CD4-positive, alpha-beta T cell treated with Interferon gamma for 1 hour (primary cell): ENCODE measurements around the gene PDE6B.
"Not testable (repeated sequence)": the region's sequence is repeated elsewhere in the genome, so short reads cannot be mapped to it uniquely, and the experiment has no call there.

Experiments
- DNase-seq: peaks from one replicate; pipeline ENCODE4 v3.0.0-alpha.2; 2020

The PDE6B gene

DNA sequence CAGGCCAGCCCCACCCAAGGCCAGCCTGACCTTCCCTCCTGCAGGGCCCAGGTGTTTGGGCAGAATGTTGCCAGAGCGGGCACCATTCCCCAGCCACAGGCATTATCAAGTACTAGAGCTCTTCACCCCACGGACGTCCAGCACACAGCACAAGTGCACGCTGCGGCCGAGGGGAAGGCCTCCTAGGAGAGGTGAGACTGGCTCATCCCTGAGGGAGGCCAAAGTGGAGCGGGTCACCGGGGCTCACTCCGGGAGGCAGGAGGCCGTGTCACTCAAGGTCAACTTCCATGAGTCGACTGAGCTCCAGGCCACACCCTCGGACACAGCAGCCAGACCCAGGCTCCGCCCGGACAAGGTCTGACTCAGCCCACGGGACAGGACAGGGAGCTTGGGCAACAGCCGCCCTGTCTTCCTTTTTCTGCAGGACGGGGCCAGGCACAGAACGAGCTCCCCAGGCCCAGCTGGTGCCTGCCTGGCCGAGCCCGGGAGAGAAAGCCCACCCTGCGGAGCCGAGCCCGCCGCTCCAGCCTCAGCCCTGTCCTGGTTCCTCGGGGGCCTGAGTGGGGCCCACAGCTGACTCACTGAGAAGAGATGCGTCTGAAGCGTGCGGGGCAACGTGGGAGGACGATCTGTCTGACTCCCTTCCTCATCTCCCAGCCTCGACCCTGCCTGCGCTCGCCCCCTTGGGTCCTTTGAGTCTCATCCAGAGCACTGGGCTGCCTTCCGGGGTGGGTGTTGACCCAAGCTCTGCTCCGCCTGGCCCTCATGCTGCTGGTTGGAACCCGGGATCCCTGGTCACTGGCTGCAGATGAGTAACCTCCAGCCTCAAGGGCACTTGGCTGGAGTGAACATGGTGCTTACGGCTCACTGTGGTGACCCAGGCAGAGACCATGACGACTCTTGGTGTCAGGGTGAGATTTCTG, 61.9 kb downstream of the PDE6B start:
- peak; percentile 76 for DNase-seq

DNA sequence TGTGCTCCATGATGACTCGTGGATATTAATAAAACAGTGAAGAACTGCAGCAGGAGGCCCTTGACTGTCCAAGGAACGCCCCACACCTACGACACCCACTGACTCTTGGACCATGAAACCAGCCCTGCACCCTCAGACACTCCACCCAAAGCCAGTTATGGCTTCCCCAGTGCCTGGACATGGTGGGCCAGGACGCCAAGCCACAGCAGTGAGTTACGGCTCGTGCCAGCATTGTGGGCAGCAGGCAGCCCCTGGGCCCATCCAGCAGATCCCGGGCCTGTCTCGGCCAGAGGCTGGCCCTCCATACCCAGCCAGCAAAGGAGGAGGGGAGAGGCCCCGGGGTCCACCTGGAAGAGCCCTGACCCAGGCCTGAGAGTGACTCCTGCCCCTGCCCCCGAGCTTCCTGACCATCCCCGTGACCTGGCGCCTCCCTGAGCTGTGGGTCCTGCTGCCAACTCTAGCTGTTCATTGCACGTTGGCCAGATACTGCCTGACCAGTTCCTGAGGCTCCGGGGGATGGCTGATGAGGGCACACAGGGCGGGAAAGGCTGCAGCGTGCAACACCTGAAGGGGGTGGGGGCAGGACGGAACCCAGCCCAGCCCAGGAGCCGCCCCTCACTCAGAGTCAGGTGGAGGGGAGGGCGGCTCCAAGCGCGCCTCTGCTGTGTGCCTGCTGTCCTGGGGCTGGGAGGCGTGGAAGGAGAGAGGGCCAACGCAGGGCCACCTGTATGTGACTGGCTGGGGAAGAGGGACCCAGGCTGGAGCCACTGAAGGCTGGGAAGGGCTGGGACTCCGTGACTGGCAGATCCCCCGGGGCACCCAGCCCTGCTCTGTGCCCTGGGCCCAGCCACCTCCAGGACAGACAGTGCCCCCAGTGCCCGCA, 62.8 kb downstream of the PDE6B start:
- no peak for DNase-seq

DNA sequence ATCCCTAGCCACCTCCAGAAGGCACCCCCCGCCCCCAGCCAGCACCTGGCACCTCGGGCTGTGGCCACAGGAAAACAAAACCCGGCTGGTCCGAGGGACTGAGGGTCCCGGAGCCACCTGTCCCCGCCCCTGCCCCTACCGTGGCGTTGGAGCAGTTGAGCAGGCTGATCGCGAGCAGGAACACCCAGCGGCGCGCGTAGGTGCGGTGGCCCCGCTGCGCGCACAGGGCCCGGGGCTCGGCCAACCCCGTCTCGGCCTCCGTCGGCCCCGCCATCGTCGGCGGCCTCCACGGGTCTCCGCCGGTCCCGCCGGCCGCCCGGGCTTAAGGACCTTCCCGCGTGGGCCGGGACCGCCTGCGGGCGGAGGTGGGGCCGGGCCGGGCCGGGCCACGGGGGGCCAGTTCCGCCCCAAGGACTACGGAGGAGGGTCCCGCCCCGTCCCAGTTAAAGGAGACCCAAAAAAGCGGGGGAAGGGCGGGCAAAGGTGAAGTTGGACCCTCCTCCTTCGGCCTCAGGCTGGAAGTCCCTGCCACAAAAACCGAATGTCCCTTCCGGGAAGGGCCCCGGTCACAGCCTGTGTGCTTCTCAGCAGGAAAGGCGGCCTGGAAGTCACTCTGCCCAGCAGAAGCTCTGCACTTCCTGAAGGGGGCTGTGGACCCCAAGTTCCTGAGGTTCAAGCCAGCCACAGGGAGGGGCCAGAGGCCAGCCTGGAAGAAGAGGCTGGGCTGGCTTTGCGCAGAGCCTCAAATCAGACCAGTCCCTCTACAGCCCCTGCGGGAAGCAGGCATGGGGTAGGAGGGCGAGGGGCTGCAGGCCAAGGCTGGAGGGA, 63.7 kb downstream of the PDE6B start, which contains the start of gene SLC49A3:
TSS of gene SLC49A3 (minus strand) at position 298 of the 828 bp plus-strand sequence. CDS start at position 274, 24 bp downstream.
- peak; percentile 22 for DNase-seq

DNA sequence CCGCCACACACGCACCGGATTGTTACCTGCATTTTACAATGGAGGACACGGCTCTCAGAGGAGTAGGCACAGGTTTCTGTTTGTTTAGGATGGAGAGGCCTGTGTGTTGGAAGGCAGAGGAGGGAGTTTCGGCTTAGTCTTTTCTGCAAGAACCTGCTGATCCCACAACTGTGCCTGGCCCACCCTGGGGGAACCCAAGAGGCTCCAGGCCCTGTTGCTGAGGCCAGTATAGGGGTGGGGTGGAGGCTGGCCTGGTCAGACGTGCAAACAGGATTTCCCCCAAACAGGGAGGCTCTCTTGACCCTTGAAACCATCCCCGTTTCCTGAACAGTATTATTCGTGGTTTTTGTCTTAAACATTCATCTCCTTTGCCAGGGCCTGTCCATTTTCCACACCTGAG, 64.3 kb downstream of the PDE6B start:
- no peak for DNase-seq

DNA sequence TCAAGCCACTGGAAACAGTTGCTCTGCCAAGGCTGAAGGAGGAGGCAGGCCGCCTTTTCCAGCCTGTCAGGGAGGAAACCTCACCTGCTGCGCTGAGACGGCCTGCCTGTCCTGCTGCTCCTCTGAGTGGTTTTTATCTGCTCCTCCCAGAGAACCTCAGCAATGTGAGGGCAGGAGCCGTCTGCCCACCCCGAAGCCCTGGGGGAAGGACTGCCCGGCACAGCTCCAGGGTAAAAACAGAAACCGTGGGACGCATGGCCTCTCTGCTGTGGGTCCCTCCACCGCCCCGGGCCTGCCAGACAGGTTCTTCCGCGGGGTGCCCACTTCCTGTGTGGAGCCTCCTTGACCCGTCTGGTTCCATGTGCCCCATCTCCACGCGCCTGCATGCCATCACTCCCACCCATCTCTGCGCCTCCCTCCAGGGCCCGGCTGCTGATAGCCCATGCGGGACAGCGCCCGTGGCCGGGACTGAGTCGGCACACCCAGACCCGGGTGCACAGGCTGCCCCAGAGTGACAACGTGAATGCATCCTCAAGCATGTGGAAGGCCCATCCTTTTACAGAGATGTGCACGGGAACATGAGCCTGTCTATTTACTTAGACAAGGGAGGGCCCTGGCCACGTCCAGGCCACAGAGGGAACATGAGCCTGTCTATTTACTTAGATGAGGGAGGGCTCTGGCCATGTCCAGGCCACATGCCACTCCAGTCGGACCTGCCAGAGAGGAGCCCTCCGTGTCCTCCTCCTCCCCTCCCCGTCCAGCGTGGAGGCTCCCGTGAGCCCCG, 67.6 kb downstream of the PDE6B start:
- no peak for DNase-seq

DNA sequence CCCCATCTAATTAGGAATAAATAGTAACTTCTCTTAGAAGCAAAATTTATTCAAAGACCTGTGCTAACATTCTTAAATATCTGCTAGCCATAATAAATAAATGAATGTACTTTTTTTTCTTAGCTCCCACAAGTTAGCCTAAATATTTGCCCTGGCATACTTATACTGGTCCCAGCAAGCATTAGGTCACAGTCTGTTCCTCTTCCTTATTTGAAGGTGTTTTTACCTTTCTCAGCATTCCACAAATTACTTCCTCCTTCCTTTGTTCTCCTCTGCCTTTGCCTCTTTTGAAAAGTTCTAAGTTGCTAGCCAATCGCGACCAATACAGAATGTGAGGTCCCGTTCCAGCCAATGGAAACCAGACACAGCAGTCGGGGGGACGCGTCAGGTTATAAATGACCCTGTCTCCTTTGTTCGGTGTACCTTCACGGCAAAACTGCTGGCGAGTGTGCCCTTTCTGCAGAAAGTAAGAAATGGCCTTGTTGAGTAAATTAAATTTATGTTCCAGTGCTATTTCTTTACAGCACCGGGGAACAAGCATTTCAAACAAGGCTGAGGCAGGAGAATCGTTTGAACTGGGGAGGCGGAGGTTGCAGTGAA, 69.1 kb downstream of the PDE6B start:
- not testable (repeated sequence) for DNase-seq

DNA sequence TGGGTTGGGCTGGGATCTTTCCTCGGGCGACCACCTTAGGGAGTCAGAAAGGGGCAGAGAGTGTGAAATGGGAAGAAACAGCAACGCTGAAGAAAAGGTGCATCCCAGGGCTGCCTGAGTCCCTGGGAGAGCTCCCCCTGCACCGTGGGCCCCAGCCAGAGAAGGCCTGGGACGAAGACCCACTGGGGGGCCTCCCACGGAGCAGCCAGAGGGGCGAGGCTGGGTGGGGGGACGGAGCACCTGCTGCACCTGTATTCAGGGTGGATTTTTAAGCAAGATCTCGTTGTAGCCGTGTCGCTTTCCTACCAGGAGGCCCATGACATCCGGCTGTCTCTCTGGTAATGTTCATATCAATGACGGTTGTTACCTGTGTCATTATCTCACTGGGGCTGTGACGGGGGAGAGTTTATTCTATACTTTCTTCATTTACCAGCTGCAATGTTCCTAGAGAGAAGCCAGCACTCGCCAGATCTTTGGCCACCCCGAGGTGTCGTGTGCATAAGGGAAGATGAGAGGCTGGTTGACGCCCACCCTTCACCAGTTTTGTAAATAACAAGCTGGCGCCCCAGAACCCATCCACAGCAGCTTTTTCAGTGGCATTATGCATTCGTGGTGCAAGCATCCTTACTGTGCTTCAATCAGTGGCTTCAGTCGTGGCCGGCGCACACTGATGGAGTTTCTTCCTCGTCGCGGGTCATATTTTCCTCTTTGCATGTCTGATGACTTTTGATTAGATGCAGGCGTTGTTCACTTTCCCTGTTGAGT, 74.6 kb downstream of the PDE6B start:
- no peak for DNase-seq

DNA sequence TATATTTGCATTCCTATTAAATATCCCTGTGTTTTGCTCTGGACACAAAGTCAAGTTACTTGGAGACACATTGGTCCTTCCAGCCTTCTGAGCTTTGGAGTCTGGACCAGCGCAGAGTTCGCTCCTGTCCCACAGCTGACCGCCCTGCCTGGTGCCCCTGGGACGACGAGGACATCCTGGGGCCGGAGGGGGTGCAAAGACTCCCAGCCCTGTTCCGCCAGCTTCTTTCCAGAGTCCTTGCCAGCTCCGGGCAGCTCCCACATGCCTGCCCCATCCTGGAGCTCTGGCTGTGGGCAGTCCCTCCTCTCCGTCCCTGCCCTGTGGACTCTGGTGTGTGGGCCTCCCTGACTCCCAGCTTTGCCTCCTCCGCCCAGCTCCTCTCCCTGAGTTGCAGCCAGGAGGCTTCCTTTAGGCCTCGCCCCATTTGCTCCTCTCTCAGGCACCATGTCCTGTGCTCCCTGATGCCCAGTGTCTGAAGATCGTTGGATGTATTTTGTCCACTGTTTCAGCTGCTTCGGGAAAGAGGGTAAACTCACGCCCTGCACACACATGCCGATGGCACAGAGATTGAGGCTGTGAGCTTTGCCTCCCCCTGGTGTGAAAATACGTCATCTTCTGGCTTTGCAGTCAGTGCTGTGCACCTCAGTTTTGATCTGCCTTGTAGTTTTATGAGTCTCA, 75.4 kb downstream of the PDE6B start:
- no peak for DNase-seq

DNA sequence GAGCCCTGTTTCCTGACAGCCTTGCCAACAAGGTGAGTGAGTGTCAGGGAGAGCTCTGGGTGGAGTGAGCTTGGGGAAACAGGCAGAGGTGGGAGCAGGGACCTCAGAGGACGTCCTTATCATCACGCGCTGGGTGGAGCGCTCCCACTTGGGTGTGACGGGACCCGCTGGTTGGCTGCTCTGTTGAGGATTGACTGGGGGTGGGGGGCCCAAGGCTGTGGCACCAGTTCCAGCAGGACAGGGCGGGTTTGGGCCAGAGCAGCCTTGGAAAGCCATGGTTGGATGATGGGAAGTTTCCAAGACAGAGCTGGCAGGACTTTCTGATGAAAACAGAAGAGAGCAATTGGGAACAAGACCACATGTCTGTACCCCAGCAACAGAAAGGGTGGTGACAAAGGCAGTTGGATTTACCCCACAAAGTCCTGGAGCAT, 77.3 kb downstream of the PDE6B start:
- DNase-seq: no peak

DNA sequence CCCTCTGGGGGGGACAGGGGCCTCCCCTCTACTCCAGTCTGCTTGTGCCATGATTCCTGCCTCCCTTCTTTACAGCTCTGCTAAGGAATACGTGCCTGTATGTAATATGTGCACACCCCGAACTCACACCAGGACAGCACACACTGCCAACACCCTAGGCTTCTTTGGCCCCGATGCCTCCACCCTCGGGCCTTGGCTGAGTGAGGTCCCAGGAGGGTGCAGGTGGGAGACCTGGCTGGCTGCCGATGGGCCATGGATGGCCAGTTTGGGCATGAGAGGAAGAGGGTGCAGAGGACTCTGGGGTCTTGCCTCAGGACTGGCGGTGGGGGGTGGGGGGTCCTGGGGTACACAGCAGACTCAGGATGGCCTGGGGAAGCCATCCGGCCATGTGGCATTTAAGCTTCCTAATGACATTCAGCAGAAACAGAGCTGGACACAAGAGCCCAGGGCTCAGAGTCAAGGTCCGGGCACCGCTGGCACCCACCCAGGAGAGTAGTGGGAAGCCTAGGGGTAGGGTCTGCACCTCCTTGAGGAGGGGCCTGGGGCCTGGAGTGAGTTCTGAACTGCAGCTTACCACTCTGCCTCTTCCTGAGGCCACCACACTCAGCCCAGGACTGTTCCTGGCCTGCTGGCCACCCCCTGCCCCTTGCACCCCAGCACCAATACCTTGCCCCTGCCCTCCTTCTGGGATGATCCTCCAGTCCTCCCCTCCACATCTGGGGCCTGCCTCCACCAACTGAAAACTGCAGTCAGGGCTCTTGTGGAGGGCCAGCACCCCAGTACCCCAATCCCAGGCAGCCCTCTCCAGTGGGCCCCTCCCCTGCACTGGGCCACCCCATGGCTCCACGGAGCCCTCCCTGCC, 78.2 kb downstream of the PDE6B start:
- DNase-seq: no peak

DNA sequence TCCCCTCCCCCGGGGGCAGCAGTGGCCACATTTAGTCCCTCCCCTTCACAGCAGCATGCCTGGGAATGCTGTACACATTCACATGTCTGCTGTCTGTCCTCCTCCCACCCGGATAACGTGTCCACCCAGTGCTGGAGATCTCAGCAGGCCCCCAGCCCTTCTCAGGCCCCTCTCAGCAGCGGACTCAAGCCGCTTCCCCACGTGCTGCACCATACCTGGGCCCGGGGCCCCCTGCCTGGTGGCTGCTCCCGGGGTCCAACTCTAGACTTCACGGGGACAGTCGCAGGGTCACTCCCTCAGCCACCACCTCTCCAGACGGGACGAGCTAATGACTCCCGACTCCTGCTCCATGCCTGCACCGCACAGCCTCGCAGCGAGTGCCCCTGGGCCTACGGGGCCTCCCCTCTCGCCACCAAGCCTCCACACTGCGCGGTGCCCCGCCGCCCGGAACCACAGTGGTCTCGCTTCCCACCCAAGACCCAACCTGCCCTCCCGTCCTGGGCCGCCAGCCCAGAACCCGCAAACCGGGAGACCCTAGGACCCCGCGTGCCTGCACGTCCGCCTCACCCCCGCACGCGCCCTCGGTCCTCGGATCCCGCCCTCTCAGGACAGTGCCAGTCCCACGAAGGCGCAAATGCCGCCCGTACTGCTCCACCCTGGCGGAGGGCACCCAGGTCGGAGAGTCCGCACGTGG, 79.0 kb downstream of the PDE6B start:
- DNase-seq: no peak

DNA sequence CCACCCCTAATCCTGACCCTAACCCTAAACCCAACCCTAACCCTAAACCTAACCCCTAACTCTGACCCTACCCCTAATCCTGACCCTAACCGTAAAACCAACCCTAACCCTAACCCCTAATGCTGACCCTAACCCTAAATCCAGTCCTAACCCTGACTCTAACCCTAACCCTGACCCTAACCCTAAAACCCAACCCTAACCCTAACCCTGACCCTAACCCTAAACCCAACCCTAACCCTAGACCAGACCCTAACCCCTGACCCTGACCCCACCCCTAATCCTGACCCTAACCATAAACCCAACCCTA, 79.6 kb downstream of the PDE6B start:
- no peak for DNase-seq

DNA sequence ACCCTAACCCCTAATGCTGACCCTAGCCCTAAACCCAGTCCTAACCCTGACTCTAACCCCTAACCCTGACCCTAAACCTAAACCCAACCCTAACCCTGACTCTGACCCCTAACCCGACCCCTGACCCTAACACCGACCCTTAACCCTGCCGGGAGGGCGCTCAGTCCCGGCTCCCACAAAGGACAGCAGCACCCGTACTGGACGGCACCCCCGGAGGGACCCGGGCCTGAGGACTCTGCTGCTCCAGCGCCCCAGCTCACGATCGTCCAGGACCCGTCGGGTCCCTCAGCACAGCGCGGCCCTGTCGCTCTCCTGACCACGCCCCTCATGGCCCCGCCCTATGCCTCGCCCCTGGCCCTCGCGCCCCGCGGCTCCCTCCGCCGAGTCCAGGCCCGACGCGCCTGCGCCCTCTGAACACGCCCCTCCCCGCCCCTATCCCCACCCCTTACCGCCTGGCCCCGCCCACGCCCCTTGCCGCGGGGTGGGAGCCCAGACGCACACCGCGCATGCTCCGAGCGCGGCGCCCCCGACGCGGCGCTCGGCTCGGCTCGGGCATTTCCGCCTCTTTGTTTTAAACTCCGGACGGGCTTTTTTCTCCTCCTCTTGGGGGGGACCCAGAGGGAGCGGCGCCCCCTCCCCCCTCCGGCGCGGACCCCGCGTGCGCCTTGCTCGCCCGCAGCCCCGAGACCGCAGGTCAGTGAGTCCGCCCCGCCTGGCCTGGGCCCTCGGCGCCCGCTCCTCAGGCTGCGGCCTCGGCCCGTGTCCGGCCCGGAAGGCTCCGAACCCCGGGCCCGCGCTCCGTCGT, 80.1 kb downstream of the PDE6B start, which contains the start of gene PCGF3:
TSS of gene PCGF3 (plus strand) at position 555 of the 805 bp plus-strand sequence. CDS start 27,849 bp downstream, outside the sequence.
- DNase-seq: peak; percentile 95

DNA sequence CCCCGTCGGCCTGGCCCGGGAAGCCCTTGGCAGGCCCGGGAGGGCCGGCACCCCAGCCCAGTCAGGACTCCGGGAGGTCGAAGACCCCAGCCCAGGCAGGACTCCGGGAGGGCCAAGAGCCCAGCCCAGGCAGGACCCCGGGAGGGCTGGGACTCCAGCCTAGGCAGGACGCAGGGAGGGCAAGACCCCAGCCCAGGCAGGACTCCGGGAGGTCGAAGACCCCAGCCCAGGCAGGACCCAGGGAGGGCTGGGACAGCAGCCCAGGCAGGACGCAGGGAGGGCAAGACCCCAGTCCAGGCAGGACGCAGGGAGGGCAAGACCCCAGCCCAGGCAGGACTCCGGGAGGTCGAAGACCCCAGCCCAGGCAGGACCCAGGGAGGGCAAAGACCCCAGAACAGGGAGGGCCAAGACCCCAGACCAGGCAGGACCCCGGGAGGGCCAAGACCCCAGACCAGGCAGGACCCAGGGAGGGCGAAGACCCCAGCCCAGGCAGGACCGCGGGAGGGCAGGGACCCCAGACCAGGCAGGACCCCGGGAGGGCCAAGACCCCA, 80.8 kb downstream of the PDE6B start:
- not testable (repeated sequence) for DNase-seq

DNA sequence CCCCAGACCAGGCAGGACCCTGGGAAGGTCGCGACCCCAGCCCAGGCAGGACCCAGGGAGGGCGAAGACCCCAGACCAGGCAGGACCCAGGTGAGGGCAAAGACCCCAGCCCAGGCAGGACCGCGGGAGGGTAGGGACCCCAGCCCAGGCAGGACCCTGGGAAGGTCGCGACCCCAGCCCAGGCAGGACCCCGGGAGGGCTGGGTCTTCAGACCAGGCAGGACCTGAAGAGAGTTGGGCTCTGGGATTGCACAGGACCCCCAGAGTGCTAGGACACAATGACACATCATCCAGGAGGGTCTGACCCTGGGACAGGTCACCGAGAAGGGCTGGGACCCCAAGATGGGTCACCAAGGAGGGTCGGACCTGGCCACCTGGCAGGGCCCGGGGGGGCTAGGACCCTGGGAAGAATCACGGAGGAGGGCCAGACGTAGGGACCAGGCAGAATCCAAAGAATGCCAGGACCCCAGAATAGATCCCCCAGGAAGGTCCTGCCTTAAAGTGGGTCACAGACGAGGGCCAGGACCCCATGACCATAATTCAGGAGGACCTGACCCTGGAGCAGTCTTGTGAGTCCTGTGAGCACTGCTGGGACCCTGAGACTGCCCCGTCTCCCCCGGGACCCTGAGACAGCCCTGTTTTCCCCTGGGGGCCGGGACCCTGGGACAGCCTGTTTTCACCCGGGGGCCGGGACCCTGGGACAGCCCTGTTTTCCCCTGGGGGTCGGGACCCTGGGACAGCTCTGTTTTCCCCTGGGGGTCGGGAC, 81.6 kb downstream of the PDE6B start:
- DNase-seq: no peak

DNA sequence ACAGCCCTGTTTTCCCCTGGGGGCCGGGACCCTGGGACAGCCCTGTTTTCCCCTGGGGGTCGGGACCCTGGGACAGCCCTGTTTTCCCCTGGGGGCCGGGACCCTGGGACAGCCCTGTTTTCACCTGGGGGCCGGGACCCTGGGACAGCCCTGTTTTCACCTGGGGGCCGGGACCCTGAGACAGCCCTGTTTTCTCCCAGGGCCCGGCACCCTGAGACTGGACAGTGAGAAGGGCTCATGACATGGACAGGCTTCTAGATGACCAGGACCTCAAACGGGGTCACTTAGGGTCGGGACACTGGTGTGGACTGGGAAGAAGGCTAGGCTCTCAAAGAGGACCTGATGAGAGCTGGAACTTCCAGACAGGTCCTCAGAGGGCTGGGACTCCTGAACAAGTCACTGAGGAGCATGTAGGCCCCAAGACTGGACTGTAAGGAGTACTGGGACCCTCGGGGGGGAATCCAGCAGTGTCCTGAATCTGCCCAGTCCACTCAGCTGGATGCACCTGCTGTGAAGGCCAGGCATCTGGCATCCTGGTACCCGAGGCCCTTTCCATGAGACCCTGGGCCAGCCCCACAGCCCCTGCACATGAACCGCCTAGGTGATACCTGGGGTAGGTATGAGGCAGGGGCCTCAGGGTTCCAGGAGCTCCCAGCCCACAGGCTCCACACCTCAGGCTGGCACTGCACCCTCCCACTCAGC, 82.7 kb downstream of the PDE6B start:
- DNase-seq: no peak
